Neural cell (in vitro differentiated cells): Measurements from ENCODE around the gene FSIP1. TPM values are rescaled to one million over a fixed set of nuclear protein-coding genes. Genes with fewer than 3 reads are reported as not detected.

Experiments
- H2AFZ ChIP-seq: fragments of 200-600, 300-800 bp; sonication (generic), shearing (Covaris generic); 2 replicates; pipeline ENCODE4 v1.6.0; 2014; ENCODE audit warnings: low read depth, mild to moderate bottlenecking, antibody characterized with exemption, low read length, moderate library complexity
- H3F3A ChIP-seq: fragments of 200-600 bp; shearing (Covaris generic); 2 replicates; pipeline ENCODE4 v1.6.1; 2016; ENCODE audit warnings: mild to moderate bottlenecking, moderate library complexity, mixed read lengths, antibody characterized with exemption, low read length; ENCODE audit not compliant: insufficient read depth, poor library complexity, severe bottlenecking
- H3K27ac ChIP-seq: fragments of 200-600, 300-800 bp; sonication (generic), shearing (Covaris generic); 2 replicates; pipeline ENCODE4 v1.5.1; 2014; ENCODE audit warnings: mild to moderate bottlenecking, low read length, moderate library complexity
- H3K27me3 ChIP-seq: fragments of 300-800, 200-600 bp; sonication (generic), shearing (Covaris generic); 2 replicates; pipeline ENCODE4 v1.6.0; 2014; ENCODE audit warnings: mild to moderate bottlenecking, low read depth, low read length, moderate library complexity; ENCODE audit not compliant: insufficient read depth
- H3K36me3 ChIP-seq: fragments of 300-800, 200-600 bp; sonication (generic), shearing (Covaris generic); 2 replicates; pipeline ENCODE4 v1.5.1; 2014; ENCODE audit warnings: mild to moderate bottlenecking, antibody characterized with exemption, low read length, moderate library complexity; ENCODE audit not compliant: insufficient read depth
- H3K4me2 ChIP-seq: fragments of 300-800, 200-600 bp; sonication (generic), shearing (Covaris generic); 2 replicates; pipeline ENCODE4 v1.6.0; 2014; ENCODE audit warnings: mild to moderate bottlenecking, low read length
- H3K4me3 ChIP-seq: fragments of 300-800, 200-600 bp; sonication (generic), shearing (Covaris generic); 2 replicates; pipeline ENCODE4 v1.5.1; 2014; ENCODE audit warnings: mild to moderate bottlenecking, low read length, moderate library complexity
- H3K79me2 ChIP-seq: fragments of 200-600 bp; shearing (Covaris generic); replicated peaks from 2 replicates; pipeline ENCODE4 v1.6.0; 2014; ENCODE audit warnings: mild to moderate bottlenecking, low read length, moderate library complexity; ENCODE audit not compliant: insufficient read depth
- H3K9ac ChIP-seq: fragments of 300-800, 200-600 bp; sonication (generic), shearing (Covaris generic); 2 replicates; pipeline ENCODE4 v1.6.1; 2016; ENCODE audit warnings: mild to moderate bottlenecking, low read length, mixed read lengths
- H3K9me2 ChIP-seq: fragments of 200-600 bp; shearing (Covaris generic); 2 replicates; pipeline ENCODE4 v1.6.1; 2016; ENCODE audit warnings: mild to moderate bottlenecking, low read length, mixed read lengths; ENCODE audit not compliant: insufficient read depth
- H3K9me3 ChIP-seq: fragments of 200-600, 300-800 bp; sonication (generic), shearing (Covaris generic); 2 replicates; pipeline ENCODE4 v1.6.1; 2016; ENCODE audit warnings: mild to moderate bottlenecking, mixed run types, low read length, moderate library complexity, mixed read lengths
- H4K20me1 ChIP-seq: fragments of 200-600 bp; shearing (Covaris generic); 2 replicates; pipeline ENCODE4 v1.6.1; 2016; ENCODE audit warnings: mild to moderate bottlenecking, mixed run types; ENCODE audit not compliant: insufficient read depth
- EP300 ChIP-seq: fragments of 450-650 bp; conservative IDR thresholded peaks from 2 replicates; pipeline ENCODE4 v1.6.1; 2014; ENCODE audit warnings: antibody characterized with exemption, mild to moderate bottlenecking, moderate library complexity; ENCODE audit not compliant: poor library complexity, severe bottlenecking
- EZH2 ChIP-seq: fragments of 200-600, 300-800 bp; shearing (Covaris generic), sonication (generic); IDR thresholded peaks from 2 replicates; pipeline ENCODE4 v1.6.1; 2014; ENCODE audit warnings: antibody characterized with exemption, low read length, borderline replicate concordance, mild to moderate bottlenecking; ENCODE audit not compliant: insufficient read depth, poor library complexity, severe bottlenecking
- MXI1 ChIP-seq: fragments of 450-650 bp; conservative IDR thresholded peaks from 2 replicates; pipeline ENCODE4 v1.6.1; 2014; ENCODE audit warnings: antibody characterized with exemption, mild to moderate bottlenecking; ENCODE audit not compliant: poor library complexity, severe bottlenecking
- POLR2AphosphoS5 ChIP-seq: IDR thresholded peaks from 2 replicates; pipeline ENCODE4 v1.6.1; 2012
- RAD21 ChIP-seq: fragments of 450-650 bp; conservative IDR thresholded peaks from 2 replicates; pipeline ENCODE4 v1.6.1; 2014; ENCODE audit warnings: antibody characterized with exemption, mild to moderate bottlenecking, moderate library complexity
- SMC3 ChIP-seq: fragments of 450-650 bp; conservative IDR thresholded peaks from 2 replicates; pipeline ENCODE4 v1.6.1; 2014; ENCODE audit warnings: antibody characterized with exemption, mild to moderate bottlenecking, moderate library complexity; ENCODE audit not compliant: poor library complexity
- TAF1 ChIP-seq: IDR thresholded peaks from 2 replicates; pipeline ENCODE4 v1.6.1; 2012; ENCODE audit warnings: low read depth
- polyA plus RNA-seq: library from polyadenylated mRNA; depleted of rRNA; stranded (reverse); fragments of >200 nt; gene quantifications from 2 replicates; pipeline ENCODE4 v1.2.3, GENCODE V29; 2014
- TF ChIP-seq, protein P1 (sequence below): IDR thresholded peaks from 2 replicates; pipeline ENCODE4 v1.6.1; 2012; ENCODE audit warnings: borderline replicate concordance
- TF ChIP-seq, protein P2 (sequence below): fragments of 450-650 bp; IDR thresholded peaks from 2 replicates; pipeline ENCODE4 v1.5.1; 2014; ENCODE audit warnings: antibody characterized with exemption, mild to moderate bottlenecking, moderate library complexity; ENCODE audit not compliant: poor library complexity, severe bottlenecking

FSIP1 gene
- polyA plus RNA-seq, 1 donor from 2014 or later, result 3.8 TPM

DNA sequence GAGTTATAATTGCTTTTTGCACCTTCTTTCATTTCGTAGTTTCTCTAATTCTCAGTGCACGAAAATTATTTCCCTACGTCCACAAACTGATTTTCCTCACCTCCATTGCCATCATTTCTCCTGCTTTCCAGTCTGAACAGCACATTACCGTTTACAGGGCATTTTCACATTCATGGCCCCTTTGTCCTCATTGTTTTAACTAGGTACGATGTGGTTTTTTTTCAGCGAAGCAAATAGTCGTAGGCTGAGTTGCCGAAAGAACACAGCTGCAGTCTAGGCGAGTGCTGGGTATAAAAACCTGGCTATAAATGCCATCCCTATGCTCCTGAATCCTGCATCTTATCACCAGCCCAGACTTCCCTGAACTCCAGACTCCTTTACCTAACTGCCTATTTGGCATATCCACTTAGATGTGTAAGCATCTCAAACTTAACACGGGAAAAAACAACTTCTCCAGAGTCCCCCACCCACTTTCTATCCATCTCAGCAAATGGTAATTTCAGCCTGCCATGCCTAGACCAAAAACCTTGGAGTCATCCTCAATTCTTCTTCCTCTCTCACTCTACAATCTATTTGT lies 691 bp upstream of the FSIP1 start:
- peak overlapping the region; percentile 81 for H3K27ac ChIP-seq
- H3K79me2 ChIP-seq, result peaks cover 15% of the 10 kb centered on the region
- no peak for TF ChIP-seq RAD21
- TF ChIP-seq SMC3, result no peak
- TF ChIP-seq, protein P1, sequence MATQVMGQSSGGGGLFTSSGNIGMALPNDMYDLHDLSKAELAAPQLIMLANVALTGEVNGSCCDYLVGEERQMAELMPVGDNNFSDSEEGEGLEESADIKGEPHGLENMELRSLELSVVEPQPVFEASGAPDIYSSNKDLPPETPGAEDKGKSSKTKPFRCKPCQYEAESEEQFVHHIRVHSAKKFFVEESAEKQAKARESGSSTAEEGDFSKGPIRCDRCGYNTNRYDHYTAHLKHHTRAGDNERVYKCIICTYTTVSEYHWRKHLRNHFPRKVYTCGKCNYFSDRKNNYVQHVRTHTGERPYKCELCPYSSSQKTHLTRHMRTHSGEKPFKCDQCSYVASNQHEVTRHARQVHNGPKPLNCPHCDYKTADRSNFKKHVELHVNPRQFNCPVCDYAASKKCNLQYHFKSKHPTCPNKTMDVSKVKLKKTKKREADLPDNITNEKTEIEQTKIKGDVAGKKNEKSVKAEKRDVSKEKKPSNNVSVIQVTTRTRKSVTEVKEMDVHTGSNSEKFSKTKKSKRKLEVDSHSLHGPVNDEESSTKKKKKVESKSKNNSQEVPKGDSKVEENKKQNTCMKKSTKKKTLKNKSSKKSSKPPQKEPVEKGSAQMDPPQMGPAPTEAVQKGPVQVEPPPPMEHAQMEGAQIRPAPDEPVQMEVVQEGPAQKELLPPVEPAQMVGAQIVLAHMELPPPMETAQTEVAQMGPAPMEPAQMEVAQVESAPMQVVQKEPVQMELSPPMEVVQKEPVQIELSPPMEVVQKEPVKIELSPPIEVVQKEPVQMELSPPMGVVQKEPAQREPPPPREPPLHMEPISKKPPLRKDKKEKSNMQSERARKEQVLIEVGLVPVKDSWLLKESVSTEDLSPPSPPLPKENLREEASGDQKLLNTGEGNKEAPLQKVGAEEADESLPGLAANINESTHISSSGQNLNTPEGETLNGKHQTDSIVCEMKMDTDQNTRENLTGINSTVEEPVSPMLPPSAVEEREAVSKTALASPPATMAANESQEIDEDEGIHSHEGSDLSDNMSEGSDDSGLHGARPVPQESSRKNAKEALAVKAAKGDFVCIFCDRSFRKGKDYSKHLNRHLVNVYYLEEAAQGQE, result no peak
- no peak for TF ChIP-seq MXI1
- TF ChIP-seq EZH2, result no peak
- TF ChIP-seq, protein P2, sequence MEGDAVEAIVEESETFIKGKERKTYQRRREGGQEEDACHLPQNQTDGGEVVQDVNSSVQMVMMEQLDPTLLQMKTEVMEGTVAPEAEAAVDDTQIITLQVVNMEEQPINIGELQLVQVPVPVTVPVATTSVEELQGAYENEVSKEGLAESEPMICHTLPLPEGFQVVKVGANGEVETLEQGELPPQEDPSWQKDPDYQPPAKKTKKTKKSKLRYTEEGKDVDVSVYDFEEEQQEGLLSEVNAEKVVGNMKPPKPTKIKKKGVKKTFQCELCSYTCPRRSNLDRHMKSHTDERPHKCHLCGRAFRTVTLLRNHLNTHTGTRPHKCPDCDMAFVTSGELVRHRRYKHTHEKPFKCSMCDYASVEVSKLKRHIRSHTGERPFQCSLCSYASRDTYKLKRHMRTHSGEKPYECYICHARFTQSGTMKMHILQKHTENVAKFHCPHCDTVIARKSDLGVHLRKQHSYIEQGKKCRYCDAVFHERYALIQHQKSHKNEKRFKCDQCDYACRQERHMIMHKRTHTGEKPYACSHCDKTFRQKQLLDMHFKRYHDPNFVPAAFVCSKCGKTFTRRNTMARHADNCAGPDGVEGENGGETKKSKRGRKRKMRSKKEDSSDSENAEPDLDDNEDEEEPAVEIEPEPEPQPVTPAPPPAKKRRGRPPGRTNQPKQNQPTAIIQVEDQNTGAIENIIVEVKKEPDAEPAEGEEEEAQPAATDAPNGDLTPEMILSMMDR, result no peak
- TF ChIP-seq TAF1, result no peak
- TF ChIP-seq EP300, result no peak
- no peak for TF ChIP-seq POLR2AphosphoS5
- H3K4me3 ChIP-seq, result peak overlapping the region; percentile 77
- H3K9me2 ChIP-seq, result no peaks in the 10 kb centered on the region
- no peaks in the 10 kb centered on the region for H3K27me3 ChIP-seq
- no peaks in the 10 kb centered on the region for H4K20me1 ChIP-seq
- H3K36me3 ChIP-seq, result no peaks in the 10 kb centered on the region
- peak overlapping the region; percentile 80 for H3K9ac ChIP-seq
- H2AFZ ChIP-seq, result peak overlapping the region; percentile 67
- peak overlapping the region; percentile 54 for H3K4me2 ChIP-seq
- no peaks in the 10 kb centered on the region for H3F3A ChIP-seq
- H3K9me3 ChIP-seq, result no peaks in the 10 kb centered on the region

DNA sequence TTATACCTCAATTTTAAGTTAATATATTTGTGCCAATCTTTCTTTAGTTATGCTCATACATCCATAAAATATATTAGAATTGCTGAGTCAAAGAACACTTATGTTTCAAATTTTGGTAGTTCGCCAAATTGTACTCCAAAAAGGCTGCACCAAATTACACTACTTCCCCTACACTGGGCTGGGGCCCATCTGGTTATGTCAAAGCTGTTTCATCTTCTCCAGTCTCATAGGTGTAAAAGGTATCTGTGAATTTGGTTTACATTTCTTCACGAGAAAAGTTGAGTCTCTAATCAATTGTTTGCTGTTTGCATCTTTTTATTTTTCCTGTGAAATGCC lies 706 bp downstream of the FSIP1 start:
- Histone ChIP-seq H3K4me2 (peak overlapping the region; percentile 70), H3K27ac (peak overlapping the region; percentile 81), H4K20me1 (no peaks in the 10 kb centered on the region), H3K9me3 (no peaks in the 10 kb centered on the region), H3K9me2 (no peaks in the 10 kb centered on the region), H2AFZ (peak overlapping the region; percentile 15), H3K4me3 (peak overlapping the region; percentile 77), H3K79me2 (peaks cover 15% of the 10 kb centered on the region), H3K9ac (peak overlapping the region; percentile 80), H3K27me3 (no peaks in the 10 kb centered on the region), H3K36me3 (no peaks in the 10 kb centered on the region), H3F3A (no peaks in the 10 kb centered on the region)
- TF ChIP-seq POLR2AphosphoS5 (no peak), TAF1 (no peak), RAD21 (no peak), EZH2 (no peak), MXI1 (no peak), EP300 (no peak)
- TF ChIP-seq, protein P1, result no peak
- TF ChIP-seq, protein P2, result no peak
